Hepatocyte (in vitro differentiated cells): ENCODE data around the gene GALNT7.

Experiments
- EZH2 ChIP-seq: fragments of 200-600 bp; sonication (generic); IDR thresholded peaks from 2 replicates; pipeline ENCODE4 v1.6.1; 2016; ENCODE audit warnings: antibody characterized with exemption, mild to moderate bottlenecking, borderline replicate concordance
- TF ChIP-seq, protein P1 (sequence below): fragments of 200-600 bp; sonication (generic); IDR thresholded peaks from 2 replicates; pipeline ENCODE4 v1.5.1; 2016; ENCODE audit warnings: antibody characterized with exemption, mild to moderate bottlenecking; ENCODE audit not compliant: poor library complexity

DNA sequence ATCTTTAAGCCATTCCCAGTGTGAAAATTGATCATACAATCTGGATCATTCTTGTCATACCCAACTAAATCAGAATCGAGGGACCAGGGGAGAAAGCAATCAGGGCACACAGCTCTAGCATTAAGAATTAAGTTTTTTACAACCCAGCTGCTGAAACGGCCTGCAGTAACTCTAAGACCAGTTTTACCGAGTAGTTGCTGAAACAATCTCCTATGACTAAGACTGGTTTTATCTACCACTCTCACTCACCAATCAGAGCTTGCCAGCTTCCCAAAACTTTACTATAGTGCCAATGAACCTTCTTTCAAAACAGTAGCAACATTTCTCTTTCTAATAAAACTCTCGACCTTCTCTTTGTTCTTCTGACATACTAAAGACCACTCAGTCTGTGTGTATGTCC, 199.3 kb downstream of the GALNT7 start:
- TF ChIP-seq, protein P1, sequence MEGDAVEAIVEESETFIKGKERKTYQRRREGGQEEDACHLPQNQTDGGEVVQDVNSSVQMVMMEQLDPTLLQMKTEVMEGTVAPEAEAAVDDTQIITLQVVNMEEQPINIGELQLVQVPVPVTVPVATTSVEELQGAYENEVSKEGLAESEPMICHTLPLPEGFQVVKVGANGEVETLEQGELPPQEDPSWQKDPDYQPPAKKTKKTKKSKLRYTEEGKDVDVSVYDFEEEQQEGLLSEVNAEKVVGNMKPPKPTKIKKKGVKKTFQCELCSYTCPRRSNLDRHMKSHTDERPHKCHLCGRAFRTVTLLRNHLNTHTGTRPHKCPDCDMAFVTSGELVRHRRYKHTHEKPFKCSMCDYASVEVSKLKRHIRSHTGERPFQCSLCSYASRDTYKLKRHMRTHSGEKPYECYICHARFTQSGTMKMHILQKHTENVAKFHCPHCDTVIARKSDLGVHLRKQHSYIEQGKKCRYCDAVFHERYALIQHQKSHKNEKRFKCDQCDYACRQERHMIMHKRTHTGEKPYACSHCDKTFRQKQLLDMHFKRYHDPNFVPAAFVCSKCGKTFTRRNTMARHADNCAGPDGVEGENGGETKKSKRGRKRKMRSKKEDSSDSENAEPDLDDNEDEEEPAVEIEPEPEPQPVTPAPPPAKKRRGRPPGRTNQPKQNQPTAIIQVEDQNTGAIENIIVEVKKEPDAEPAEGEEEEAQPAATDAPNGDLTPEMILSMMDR, result no peak
- no peak for TF ChIP-seq EZH2
